HG03520 (cell line): ENCODE results near the gene SHISA4.

Experiments used
- ATAC-seq: cut with Tn5 transposase; IDR thresholded peaks from one replicate; pipeline ENCODE4 v1.9.1; 2021; ENCODE audit warnings: mild to moderate bottlenecking, moderate library complexity; ENCODE audit not compliant: unreplicated experiment

The SHISA4 gene

GRCh38 chr1:201880928-201881571 lies 7.6 kb upstream of the SHISA4 start:
- ATAC-seq, result no peak

- no peak for ATAC-seq
Measured at GRCh38 chr1:201881617-201882016, 7.1 kb upstream of the SHISA4 start.

- peak; percentile 48 for ATAC-seq
Measured at GRCh38 chr1:201882665-201883132, 6.0 kb upstream of the SHISA4 start.

- no peak for ATAC-seq
Measured at GRCh38 chr1:201883266-201883665, 5.4 kb upstream of the SHISA4 start.

GRCh38 chr1:201883786-201884185 lies 4.9 kb upstream of the SHISA4 start:
- no peak for ATAC-seq

- ATAC-seq, result no peak
Measured at GRCh38 chr1:201884425-201884824, 4.3 kb upstream of the SHISA4 start.

GRCh38 chr1:201885531-201886075 lies 3.1 kb upstream of the SHISA4 start:
- ATAC-seq, result no peak

- no peak for ATAC-seq
Measured at GRCh38 chr1:201886103-201886885, 2.4 kb upstream of the SHISA4 start.

GRCh38 chr1:201887116-201887866 lies 1.4 kb upstream of the SHISA4 start:
- no peak for ATAC-seq

- no peak for ATAC-seq
Measured at GRCh38 chr1:201889090-201889968, 631 bp downstream of the SHISA4 start.

- no peak for ATAC-seq
Measured at GRCh38 chr1:201890223-201890622, 1.5 kb downstream of the SHISA4 start.

- ATAC-seq, result no peak
Measured at GRCh38 chr1:201890806-201891450, 2.2 kb downstream of the SHISA4 start.

GRCh38 chr1:201891451-201892045 lies 2.9 kb downstream of the SHISA4 start:
- ATAC-seq, result no peak

- no peak for ATAC-seq
Measured at GRCh38 chr1:201892211-201892610, 3.5 kb downstream of the SHISA4 start.

- ATAC-seq, result no peak
Measured at GRCh38 chr1:201893431-201893830, 4.7 kb downstream of the SHISA4 start.

GRCh38 chr1:201894343-201895119 lies 5.8 kb downstream of the SHISA4 start:
- ATAC-seq, result no peak

GRCh38 chr1:201895120-201895665 lies 6.5 kb downstream of the SHISA4 start:
- ATAC-seq, result no peak
